NCI-H748 treated with DMSO at 0.1 percent for 48 hours (cell line): Measurements from ENCODE around the gene ESPL1.

Source experiments
- DNase-seq: peaks from one replicate; lab custom pipeline; 2025; lab: John Stamatoyannopoulos, UW

The ESPL1 gene

DNA sequence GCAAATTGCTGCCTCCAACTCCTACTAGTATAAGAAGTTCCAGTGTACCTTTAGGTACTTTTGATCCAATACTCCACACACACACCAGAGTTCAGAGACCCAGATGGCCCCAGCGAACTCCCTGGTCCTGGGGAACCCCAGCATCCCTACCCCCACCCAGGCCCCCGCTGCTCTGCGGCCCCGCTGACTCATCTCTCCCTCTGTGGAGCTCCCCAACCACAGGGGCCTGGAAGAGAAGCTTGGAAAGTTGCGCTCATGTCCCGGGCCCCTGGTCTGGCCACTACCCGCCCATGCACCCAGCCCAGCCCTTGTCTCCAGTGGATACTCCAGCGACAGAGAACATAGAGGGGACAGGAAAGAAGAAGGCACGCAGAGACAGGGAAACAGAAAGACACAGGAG is 72.3 kb downstream of the ESPL1 start:
- no peak for DNase-seq
